ENCODE data around the gene UBB.
A peak's percentile ranks its signal among the peaks of the same experiment; 100 is the strongest.

The UBB gene

DNA sequence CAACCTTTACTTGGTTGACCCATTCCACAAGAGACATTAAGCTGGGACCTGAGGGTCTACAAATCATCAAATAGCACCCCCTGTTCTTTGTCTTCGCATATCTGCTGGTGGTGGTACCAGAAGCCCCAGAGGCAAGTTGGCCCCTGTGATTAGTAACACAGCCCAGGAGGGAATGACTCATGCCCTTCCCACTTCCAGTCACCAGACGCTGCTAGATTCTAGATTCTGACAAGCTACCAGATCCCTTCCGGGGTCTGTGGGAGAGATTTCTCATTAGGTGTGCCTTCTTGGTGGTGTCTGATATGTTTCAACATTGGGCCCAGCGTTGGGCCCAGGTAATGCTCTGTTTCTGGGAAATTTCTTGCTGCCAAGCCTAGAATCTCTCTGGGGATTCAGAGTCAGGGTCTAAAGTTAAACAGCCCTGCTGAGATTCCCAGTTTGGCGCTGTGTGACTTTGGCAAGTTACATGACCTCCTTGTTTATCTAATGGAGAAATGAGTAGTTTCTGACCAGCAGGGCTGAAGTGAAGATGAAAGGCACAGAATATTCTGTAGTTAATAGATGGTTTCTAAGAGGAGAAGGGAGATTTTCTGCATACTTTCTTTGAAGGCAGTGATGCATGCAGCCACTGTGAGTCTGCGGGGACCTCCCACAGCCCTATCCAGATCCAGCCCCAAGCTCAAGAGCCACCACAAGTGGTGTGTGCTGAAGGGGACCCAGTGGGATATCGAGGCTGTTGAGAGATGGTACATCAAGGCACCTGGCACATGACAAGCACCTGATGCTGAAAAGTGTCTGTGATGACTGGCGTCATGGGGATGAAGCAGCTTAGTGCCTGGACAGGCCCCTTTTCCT lies 38.4 kb downstream of the UBB start:
- DNase-seq: peak; percentile 79

GRCh38 chr17:16419929-16420271 lies 39.0 kb downstream of the UBB start:
- DNase-seq: peak; percentile 32

- DNase-seq: no peak
Observed at GRCh38 chr17:16422416-16422815, 41.5 kb downstream of the UBB start.

GRCh38 chr17:16423226-16423872 lies 42.5 kb downstream of the UBB start:
- no peak for DNase-seq

- no peak for DNase-seq
Observed at GRCh38 chr17:16425202-16425601, 44.3 kb downstream of the UBB start.

- DNase-seq: no peak
Observed at GRCh38 chr17:16425698-16426659, 45.1 kb downstream of the UBB start.

GRCh38 chr17:16427020-16427419 lies 46.1 kb downstream of the UBB start:
- DNase-seq: no peak

DNA sequence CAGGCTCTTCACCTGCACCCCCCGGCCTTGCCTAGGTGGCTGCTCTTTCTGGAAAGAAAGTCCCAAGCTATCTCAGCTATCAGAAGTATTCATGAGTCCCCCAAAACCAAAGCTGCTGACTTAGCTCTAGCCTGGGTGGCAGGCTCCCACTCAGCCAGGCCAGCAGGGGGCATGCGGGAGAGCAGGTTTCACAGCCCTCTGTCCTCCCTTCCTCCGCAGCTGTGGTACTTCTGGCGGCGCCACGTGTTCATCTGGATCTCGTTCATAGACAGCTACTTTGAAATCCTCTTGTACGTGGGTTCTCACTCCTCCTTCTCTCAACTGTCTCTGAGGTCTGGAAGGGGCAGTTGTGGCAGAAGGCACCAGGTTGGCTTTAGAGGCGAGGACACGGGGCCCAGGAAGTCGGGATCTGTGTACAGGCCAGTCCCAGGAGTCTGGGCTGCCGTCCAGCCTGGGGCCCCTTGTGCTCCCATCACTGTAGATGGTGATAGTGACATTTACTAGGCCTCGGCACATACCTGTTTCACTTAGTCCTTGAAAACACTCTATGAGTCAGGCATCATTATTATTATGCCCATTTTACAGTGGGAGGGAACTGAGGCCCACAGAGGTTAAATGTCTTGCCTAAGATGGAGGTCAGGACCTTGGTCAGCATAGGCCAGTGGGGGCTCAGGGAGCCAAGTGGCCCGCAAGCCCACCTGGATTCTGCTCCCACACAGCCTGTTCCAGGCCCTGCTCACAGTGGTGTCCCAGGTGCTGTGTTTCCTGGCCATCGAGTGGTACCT lies 47.4 kb downstream of the UBB start:
- DNase-seq: peak; percentile 12

- no peak for DNase-seq
Observed at GRCh38 chr17:16429083-16429482, 48.2 kb downstream of the UBB start.

DNA sequence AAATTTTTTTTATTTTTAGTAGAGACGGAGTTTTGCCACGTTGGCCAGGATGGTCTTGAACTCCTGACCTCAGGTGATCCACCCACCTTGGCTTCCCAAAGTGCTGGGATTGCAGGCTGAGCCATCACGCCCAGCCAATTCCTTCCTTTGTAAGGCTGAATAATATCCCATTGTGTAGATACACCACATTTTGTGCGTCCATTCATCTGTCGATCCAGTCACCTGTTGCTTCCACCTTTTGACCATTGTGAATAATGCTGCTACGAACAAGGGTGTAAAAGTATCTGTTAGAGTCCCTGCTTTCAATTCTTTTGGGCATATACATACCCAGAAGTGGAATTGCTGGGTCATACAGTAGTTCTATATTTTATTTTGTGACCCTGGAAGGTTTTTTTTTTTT lies 49.8 kb downstream of the UBB start:
- DNase-seq: no peak

- no peak for DNase-seq
Observed at GRCh38 chr17:16432017-16432416, 51.1 kb downstream of the UBB start.
